LNCaP clone FGC (cell line): ENCODE results near the gene VDR.

Experiments
- DNase-seq: peaks from one replicate; pipeline ENCODE4 v3.0.0-alpha.2; 2011; ENCODE audit warnings: low read depth
- H3K4me3 ChIP-seq: 2 replicates; pipeline ENCODE4 v1.5.1; 2011; ENCODE audit warnings: mild to moderate bottlenecking, low read depth, low read length, control low read depth
- CTCF ChIP-seq: IDR thresholded peaks from 2 replicates; pipeline ENCODE4 v1.5.1; 2012; ENCODE audit warnings: mild to moderate bottlenecking; ENCODE audit not compliant: control insufficient read depth, insufficient read depth; ENCODE audit errors: extremely low read depth

VDR gene

GRCh38 chr12:47798382-47798948, 106.3 kb downstream of the VDR start:
- H3K4me3 ChIP-seq, result no peak overlapping the region
- no peak for TF ChIP-seq CTCF
- DNase-seq, result no peak

- no peak for DNase-seq
- no peak for TF ChIP-seq CTCF
- H3K4me3 ChIP-seq, result no peak overlapping the region
These were observed 107.4 kb downstream of the VDR start for GRCh38 chr12:47797441-47797840.

- no peak overlapping the region for H3K4me3 ChIP-seq
- no peak for DNase-seq
- TF ChIP-seq CTCF, result no peak
These were observed 108.9 kb downstream of the VDR start for GRCh38 chr12:47795814-47796411.

- H3K4me3 ChIP-seq, result no peak overlapping the region
- DNase-seq, result no peak
- no peak for TF ChIP-seq CTCF
These were observed 109.5 kb downstream of the VDR start for GRCh38 chr12:47795121-47795813.

- no peak overlapping the region for H3K4me3 ChIP-seq
- DNase-seq, result no peak
- no peak for TF ChIP-seq CTCF
These were observed 110.1 kb downstream of the VDR start for GRCh38 chr12:47794679-47795078.

- H3K4me3 ChIP-seq, result no peak overlapping the region
- DNase-seq, result no peak
- no peak for TF ChIP-seq CTCF
These were observed 111.6 kb downstream of the VDR start for GRCh38 chr12:47793015-47793681.
